Brain microvascular endothelial cell (primary cell): ENCODE data around the gene CAGE1.

Experiments used
- DNase-seq: peaks from one replicate; pipeline ENCODE4 v3.0.0-alpha.2; 2020
- H3K27ac ChIP-seq: fragments of 250-450 bp; sonication (Bioruptor Pico); 2 replicates; pipeline ENCODE4 v1.5.1; 2020; ENCODE audit warnings: mild to moderate bottlenecking, moderate library complexity
- H3K27me3 ChIP-seq: fragments of 250-450 bp; sonication (Bioruptor Pico); replicated peaks from 2 replicates; pipeline ENCODE4 v1.5.1; 2020; ENCODE audit warnings: mild to moderate bottlenecking
- H3K36me3 ChIP-seq: fragments of 250-450 bp; sonication (Bioruptor Pico); replicated peaks from 2 replicates; pipeline ENCODE4 v1.5.1; 2020; ENCODE audit warnings: mild to moderate bottlenecking
- H3K4me3 ChIP-seq: 2 replicates; pipeline ENCODE4 v1.5.1; 2011; ENCODE audit warnings: low read depth, mild to moderate bottlenecking, control low read depth, low read length, moderate library complexity
- in situ Hi-C: cut with HindIII; loops from 2 replicates; pipeline ENCODE4 v1.10.0; 2017; ENCODE audit warnings: low sequenced_read_pairs, low pct_ligation_motif_present
- TF ChIP-seq, protein P1 (sequence below): IDR thresholded peaks from 2 replicates; pipeline ENCODE4 v1.5.1; 2011; ENCODE audit warnings: low read depth, mild to moderate bottlenecking, moderate library complexity, low read length, control low read depth, inconsistent platforms; ENCODE audit errors: missing control alignments

The CAGE1 gene

DNA sequence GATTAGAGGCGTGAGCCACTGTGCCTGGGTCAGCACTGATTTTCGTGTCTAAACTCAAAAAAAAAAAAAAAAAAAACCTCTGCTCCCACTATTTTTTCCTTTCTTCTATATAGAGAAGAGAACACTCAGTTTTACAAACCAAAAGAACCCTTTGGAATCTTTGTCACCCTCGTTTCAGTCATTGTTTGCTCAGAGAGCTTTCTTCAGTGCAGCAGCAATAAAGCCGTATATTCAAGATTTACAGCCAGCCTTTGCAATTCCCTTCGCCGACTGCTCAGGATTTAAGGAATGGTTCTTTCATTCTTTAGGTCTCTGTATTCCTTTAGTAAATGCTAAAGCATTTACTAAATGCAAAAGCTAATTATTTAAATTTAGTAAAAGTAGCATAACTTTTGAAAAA, 20.2 kb upstream of the CAGE1 start:
- no peak overlapping the region for H3K27ac ChIP-seq
- peaks cover 52% of the 10 kb centered on the region for H3K36me3 ChIP-seq
- TF ChIP-seq, protein P1, sequence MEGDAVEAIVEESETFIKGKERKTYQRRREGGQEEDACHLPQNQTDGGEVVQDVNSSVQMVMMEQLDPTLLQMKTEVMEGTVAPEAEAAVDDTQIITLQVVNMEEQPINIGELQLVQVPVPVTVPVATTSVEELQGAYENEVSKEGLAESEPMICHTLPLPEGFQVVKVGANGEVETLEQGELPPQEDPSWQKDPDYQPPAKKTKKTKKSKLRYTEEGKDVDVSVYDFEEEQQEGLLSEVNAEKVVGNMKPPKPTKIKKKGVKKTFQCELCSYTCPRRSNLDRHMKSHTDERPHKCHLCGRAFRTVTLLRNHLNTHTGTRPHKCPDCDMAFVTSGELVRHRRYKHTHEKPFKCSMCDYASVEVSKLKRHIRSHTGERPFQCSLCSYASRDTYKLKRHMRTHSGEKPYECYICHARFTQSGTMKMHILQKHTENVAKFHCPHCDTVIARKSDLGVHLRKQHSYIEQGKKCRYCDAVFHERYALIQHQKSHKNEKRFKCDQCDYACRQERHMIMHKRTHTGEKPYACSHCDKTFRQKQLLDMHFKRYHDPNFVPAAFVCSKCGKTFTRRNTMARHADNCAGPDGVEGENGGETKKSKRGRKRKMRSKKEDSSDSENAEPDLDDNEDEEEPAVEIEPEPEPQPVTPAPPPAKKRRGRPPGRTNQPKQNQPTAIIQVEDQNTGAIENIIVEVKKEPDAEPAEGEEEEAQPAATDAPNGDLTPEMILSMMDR = no peak
- in situ Hi-C loops = loop anchor here (25.0 kb wide), 1 partner anchor 178 kb away; the partner anchor contains the start of gene SNRNP48
- H3K4me3 ChIP-seq = no peak overlapping the region
- no peak for DNase-seq
- H3K27me3 ChIP-seq = no peaks in the 10 kb centered on the region

DNA sequence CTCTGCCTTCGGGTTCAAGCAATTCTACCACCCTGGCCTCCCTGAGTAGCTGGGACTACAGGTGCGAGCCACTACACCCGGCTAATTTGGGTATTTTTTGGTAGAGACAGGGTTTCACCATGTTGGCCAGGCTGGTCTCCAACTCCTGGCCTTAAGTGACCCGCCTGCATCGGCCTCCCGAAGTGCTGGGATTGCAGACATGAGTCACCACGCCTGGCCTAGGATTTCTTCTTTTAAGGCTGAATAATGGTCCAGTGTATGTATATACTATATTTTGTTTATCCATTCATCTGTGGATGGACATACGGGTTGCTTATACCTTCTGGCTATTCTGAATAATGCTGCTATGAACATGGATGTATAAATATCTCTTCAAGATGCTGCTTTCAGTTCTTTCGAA, 17.2 kb upstream of the CAGE1 start:
- no peaks in the 10 kb centered on the region for H3K27me3 ChIP-seq
- H3K4me3 ChIP-seq = no peak overlapping the region
- in situ Hi-C loops = loop anchor here (25.0 kb wide), 1 partner anchor 181 kb away; the partner anchor contains the start of gene SNRNP48
- TF ChIP-seq, protein P1 = no peak
- no peak overlapping the region for H3K27ac ChIP-seq
- no peak for DNase-seq
- peaks cover 60% of the 10 kb centered on the region for H3K36me3 ChIP-seq

DNA sequence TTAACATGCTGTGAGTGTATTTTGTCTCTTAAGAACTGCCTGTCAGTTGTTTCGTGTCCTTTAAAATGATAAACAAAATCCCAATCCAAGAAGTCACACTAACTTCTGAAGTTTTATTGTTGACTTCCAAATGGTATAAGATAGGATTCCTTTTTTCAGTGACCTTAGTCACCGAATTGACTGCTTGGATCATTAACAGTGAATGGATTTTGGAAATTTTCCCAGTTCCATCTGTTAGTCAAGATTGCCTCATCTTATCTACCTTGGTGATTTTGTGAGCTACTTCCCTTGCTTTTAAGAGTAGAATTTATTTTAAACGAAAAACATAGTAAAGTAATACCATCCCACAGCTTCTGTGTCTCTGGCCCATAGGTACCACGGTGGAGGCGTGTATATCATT, 15.0 kb upstream of the CAGE1 start:
- DNase-seq = no peak
- H3K4me3 ChIP-seq = no peak overlapping the region
- H3K27me3 ChIP-seq = no peaks in the 10 kb centered on the region
- TF ChIP-seq, protein P1 = no peak
- peaks cover 49% of the 10 kb centered on the region for H3K36me3 ChIP-seq
- H3K27ac ChIP-seq = no peak overlapping the region
- in situ Hi-C loops = loop anchor here (25.0 kb wide), 1 partner anchor 183 kb away; the partner anchor contains the start of gene SNRNP48

DNA sequence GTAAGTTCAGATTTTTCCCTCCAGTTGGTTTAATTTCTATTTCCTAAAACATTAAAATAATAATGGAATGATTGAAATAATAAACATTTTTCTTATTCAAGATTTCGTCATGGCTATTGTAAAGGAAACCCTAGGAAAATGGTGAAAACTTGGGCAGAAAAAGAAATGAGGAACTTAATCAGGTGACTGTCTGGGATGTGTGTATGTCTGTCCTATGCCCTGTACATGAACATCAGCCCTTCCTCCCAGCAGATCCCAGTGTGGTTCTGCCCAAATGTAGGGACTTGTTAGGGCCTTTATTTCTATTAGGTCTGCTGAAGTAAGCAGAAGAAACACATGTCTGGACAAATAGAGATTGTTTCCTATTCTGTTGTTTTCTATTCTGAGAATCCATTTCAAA, 13.2 kb upstream of the CAGE1 start:
- H3K36me3 ChIP-seq = peaks cover 49% of the 10 kb centered on the region
- DNase-seq = no peak
- H3K27ac ChIP-seq = no peak overlapping the region
- H3K27me3 ChIP-seq = no peaks in the 10 kb centered on the region
- TF ChIP-seq, protein P1 = no peak
- no peak overlapping the region for H3K4me3 ChIP-seq
- in situ Hi-C loops = loop anchor here (25.0 kb wide), 1 partner anchor 185 kb away; the partner anchor contains the start of gene SNRNP48

DNA sequence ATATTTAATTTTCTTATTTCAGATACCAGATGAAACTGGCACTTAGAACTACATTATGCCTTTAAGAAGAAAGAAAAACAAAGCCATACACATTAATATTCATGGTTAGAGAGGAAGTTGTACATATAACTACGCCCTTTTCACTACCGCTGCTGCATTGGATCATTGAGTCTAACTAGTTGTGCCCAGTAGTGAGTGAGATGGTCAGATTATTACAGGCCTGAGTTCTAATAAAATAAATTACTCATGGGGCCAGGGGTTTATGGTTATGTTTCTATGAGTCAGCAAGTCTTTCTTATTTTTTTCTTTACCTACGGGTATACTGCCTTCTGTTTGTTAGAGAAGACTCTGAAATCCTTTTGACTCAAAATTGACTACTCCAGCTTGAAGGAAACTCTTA, 11.5 kb upstream of the CAGE1 start:
- in situ Hi-C loops = loop anchor here (25.0 kb wide), 1 partner anchor 186 kb away; the partner anchor contains the start of gene SNRNP48
- peak; percentile 2 for DNase-seq
- TF ChIP-seq, protein P1 = no peak
- Histone ChIP-seq H3K27ac (no peak overlapping the region), H3K36me3 (peaks cover 42% of the 10 kb centered on the region), H3K27me3 (no peaks in the 10 kb centered on the region), H3K4me3 (no peak overlapping the region)

DNA sequence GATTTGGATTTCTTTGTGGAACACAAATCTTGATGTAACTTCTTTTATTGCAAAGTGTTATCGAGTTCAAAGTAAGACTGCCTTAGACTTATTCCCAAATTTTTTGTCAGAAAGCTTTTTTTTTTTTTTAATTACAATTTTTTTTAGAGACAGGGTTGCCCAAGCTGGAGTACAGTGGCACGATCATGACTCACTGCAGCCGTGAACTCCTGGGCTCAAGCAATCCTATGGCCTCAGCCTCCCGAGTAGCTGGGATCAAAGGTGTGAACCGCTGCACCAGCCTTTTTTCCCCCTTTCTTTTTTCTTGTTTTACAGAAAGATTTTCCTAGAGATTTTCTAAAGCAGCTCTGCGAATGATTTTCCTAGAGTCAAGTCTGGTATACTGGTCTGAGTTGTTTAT, 2.9 kb upstream of the CAGE1 start:
- in situ Hi-C loops = no loop called here
- DNase-seq = no peak
- H3K36me3 ChIP-seq = peaks cover 20% of the 10 kb centered on the region
- TF ChIP-seq, protein P1 = no peak
- H3K27me3 ChIP-seq = no peaks in the 10 kb centered on the region
- no peak overlapping the region for H3K27ac ChIP-seq
- H3K4me3 ChIP-seq = no peak overlapping the region
